HG03520 (cell line): ENCODE measurements around the gene DNAJB12.
"Not testable (repeated sequence)": the region's sequence is repeated elsewhere in the genome, so short reads cannot be mapped to it uniquely, and the experiment has no call there.

Experiments used
- ATAC-seq: cut with Tn5 transposase; IDR thresholded peaks from one replicate; pipeline ENCODE4 v1.9.1; 2021; ENCODE audit warnings: mild to moderate bottlenecking, moderate library complexity; ENCODE audit not compliant: unreplicated experiment

DNAJB12 gene

GRCh38 chr10:72318418-72319262 lies 36.1 kb downstream of the DNAJB12 start:
- no peak for ATAC-seq

GRCh38 chr10:72316748-72317435 lies 37.8 kb downstream of the DNAJB12 start:
- ATAC-seq: no peak

GRCh38 chr10:72316386-72316700 lies 38.4 kb downstream of the DNAJB12 start:
- ATAC-seq: no peak

GRCh38 chr10:72315611-72316385 lies 38.9 kb downstream of the DNAJB12 start:
- ATAC-seq: no peak

- ATAC-seq: no peak
Observed at GRCh38 chr10:72315054-72315453, 39.7 kb downstream of the DNAJB12 start.

DNA sequence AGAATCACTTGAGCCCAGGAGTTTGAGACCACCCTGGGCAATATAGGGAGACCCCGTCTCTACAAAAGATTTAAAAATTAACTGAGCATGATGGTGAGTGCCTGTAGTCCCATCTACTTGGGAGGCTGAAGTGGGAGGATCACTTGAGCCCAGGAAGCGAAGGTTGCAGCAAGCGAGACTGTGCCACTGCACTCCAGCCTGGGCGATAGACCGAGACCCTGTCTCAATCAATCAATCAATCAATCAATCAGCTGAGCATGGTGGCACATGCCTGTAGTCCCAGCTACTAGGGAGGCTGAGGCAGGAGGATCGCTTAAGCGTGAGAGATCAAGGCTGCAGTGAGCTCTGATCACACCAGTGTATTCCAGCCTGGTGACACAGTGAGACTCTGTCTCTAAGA lies 40.5 kb downstream of the DNAJB12 start:
- no peak for ATAC-seq

DNA sequence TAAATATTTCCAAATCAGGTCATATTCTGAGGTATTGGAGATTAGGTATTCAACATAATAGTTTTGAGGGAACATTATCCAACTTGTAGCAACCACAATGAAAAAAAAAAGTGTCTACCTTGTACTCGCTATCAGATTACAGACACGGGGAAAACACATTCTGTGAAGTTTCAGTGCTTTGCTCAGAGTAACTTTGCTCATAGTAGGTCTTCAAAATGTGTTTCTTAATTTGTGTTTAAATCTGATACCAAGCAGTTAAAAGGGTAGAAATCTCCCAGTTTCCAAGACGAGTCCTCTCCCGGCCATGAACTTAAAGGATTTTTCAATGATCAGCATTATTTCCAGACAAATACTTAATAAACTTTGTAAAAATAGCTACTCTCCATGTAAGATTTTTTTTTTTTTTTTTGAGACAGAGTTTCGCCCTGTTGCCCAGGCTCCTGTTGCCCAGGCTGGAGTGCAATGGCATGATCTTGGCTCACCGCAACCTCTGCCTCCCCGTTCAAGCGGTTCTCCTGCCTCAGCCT lies 41.8 kb downstream of the DNAJB12 start:
- no peak for ATAC-seq

GRCh38 chr10:72311667-72312066 lies 43.1 kb downstream of the DNAJB12 start:
- ATAC-seq: no peak

DNA sequence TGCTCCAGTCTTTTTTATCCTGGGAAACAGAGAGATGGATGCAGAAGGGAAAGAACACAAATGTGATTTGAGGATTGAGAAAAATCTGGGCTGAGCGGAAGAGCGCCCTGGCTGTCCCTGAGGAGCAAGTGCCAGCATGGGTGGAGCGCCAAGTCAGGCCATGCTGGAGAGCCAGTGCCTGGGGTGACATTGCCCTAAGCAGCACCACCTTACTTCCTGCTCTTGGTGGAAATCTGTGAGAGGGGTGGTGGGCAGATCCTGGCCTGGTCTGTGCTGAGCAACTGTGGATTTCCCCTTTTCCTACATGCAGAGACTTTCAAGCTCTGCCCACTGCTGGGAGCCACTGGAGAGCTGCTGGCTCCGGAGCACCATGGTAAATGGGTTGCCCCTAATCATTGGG lies 44.1 kb downstream of the DNAJB12 start:
- no peak for ATAC-seq

DNA sequence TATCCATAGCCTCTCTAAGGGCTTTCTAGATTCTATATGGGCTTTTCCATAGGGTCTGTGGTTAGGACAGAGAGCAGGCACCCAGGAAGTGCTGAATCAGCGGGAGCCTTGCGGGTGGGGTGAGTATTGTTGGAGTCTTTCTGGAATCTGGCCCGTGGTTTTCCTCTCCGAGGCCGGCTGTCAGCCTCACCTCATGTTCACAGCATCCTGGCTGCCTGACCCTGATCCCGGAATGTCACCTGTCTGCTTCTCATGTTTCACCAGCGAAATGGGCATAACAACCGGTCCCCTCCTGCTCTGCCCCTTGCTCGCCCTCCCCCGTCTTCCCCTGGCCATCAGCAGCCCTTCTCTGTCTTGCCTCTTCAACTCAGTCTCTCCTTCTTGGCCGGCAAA lies 44.5 kb downstream of the DNAJB12 start:
- no peak for ATAC-seq

DNA sequence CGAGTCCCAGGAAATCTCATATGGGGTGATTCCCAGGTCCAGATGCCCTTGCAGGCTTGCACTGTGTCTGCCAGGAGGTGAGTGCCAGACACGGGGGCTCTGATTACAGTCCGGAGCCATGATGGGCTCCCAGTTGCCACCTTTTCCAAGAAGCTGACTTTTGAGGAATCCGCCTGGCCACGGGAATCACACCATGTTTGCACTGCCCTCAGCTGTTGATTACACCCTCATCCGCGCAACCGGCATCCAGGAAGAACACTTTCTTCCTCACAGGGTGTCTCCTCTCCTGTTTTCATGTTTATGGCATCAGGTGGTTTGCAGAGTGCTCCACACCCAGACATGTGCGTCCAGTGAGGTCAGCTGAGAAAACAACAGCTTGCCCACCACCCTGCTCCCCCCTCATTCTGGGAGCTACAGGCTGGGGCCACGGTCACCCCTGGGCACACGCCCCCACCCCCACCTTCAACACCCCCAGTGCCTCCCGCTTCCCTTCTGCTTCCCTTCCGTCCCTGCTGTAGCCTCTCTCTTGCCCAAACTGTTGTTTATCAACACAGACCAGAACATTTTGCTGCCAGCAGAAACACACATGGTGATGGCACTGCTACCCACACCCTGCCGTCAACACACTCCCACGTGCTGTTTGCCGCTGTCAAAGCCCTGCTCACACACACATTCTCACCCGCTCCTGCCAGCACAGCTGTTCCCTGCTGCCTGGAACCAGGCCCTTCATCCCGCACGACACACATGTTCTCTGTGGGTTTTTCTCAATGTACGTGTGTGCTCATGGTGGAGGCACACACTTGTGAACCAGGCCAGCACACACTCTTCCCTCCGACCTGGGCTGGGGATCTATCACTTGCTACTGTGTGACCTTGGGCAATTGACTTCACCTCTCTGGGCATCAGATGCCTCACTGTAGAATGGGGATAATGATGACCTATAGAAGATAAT lies 45.2 kb downstream of the DNAJB12 start:
- no peak for ATAC-seq

DNA sequence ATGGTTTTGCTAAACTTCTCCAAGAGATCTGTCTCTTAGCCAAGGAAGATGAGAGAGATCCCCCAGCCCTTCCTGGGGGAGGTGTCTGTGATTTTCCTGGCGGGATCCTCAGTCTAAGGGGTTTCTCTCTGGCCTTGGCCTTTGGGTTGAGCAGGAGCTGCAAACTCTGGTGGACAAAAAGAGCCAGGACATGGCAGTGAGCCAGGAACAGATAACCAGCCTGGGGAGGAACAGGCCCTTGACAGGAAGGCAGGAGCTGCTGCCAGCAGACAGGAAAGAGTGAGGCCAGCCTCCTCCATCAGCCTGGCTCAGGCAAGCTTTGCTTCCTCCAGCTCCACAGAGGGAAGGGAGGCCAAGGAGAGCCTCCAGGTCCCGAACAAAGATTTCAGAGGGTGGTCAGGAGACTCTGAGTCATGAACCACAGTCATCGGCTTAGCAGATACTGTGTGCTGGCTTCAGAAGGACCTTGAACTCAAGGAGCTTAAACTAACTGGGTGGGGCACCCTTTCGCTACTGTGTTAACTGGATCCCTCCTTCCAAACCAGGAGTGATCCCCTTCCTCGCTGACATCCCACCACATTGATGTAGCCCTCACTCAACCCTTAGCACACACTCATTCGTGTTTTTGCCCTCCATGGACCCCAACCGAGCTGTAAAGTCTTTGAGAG lies 46.3 kb downstream of the DNAJB12 start:
- no peak for ATAC-seq

GRCh38 chr10:72307711-72308110 lies 47.0 kb downstream of the DNAJB12 start:
- not testable (repeated sequence) for ATAC-seq

DNA sequence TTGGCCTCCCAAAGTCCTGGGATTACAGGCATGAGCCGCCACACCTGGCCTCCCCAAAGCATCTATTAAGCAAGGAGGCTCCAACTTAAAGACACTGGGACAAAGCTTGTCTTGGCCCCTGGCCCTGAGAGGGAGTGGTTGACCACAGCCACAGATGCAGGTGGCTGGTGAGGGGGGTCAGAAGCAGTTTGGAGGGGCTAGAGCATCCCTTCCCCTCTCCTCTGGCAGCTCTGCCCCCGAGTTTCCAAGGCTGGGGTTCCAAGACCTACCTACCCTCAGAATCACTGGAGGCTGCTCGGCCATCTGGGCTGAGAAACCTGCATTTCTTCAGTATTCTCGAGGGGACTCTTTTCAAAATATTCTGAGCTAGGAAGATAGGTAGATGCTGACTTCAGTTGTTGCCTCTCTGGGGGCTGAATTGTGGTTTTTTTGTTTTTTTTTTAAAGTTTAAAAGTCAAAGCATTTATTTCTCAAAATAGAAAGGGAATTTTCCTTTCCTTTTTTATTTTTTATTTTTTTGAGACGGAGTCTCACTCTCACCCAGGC lies 48.4 kb downstream of the DNAJB12 start:
- ATAC-seq: no peak

GRCh38 chr10:72303424-72304128 lies 51.1 kb downstream of the DNAJB12 start:
- no peak for ATAC-seq

DNA sequence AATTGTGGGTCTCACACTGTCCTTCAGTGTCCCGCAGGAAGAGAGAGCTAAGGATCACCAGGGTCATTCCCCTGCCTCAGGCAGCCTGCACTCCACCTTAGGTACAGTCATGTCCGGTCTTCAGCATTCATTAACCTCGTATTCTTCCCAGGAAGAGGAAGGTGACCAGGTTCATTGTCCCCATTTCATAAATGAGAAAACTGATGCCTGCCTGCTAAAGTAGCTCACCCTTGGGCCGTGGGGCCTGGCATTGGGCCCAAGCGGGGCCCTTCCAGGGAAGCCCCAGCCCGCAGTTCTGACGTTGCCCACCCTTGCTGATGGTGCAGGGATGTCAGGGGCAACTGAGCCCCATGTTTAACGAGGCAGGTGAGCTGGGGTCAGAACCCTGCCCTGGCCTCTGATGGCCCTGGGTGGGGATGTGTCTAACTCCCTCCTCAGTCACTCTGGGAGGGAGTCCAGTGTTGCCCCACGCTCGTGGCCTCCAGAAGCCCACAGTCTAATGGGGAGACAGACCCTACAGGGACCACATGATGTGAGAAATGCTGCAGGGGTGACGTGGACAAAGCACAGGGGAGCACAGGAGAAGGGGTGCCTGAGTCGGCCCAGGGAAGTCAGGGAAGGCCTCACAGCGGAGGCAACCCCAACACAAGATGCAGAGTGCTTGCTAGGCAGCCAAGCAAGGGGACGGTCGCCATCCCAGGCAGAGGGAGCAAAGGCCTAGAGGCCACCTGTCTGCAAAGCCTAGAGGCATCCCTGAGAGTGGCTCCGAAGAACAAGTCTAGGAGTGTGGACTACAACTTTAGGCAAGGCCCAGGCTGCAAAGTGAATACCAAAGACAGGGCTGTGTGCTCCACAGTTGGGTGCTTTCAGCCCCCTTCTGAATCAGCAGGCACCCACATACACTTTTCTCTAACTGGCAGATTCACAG lies 55.9 kb downstream of the DNAJB12 start:
- ATAC-seq: no peak

GRCh38 chr10:72297805-72298591 lies 56.7 kb downstream of the DNAJB12 start:
- peak; percentile 66 for ATAC-seq
